Fibroblast of lung (primary cell): ENCODE measurements around the gene MACO1. TPM values are rescaled to one million over a fixed set of nuclear protein-coding genes. Genes with fewer than 3 reads are reported as not detected.
"Not testable (repeated sequence)": the region's sequence is repeated elsewhere in the genome, so short reads cannot be mapped to it uniquely, and the experiment has no call there.

Experiments
- DNase-seq, 2 donors: peaks; one replicate each; pipeline versions ENCODE4 v3.0.0 to v3.0.0-alpha.2; 2010; ENCODE audit warnings: low read depth in 2 of 2
- H2AFZ ChIP-seq: 2 replicates; pipeline ENCODE4 v1.5.1; 2012; ENCODE audit warnings: low read length, control low read depth, inconsistent platforms
- H3K27ac ChIP-seq: 2 replicates; pipeline ENCODE4 v1.5.1; 2011; ENCODE audit warnings: low read length, control low read depth; ENCODE audit not compliant: insufficient read depth
- H3K27me3 ChIP-seq: 2 replicates; pipeline ENCODE4 v1.5.1; 2011; ENCODE audit warnings: mild to moderate bottlenecking, low read length; ENCODE audit not compliant: control insufficient read depth, insufficient read depth
- H3K36me3 ChIP-seq: 2 replicates; pipeline ENCODE4 v1.5.1; 2011; ENCODE audit warnings: low read length; ENCODE audit not compliant: control insufficient read depth, insufficient read depth
- H3K4me1 ChIP-seq: 2 replicates; pipeline ENCODE4 v1.5.1; 2011; ENCODE audit warnings: low read length; ENCODE audit not compliant: control insufficient read depth, insufficient read depth; ENCODE audit errors: extremely low read depth
- H3K4me2 ChIP-seq: 2 replicates; pipeline ENCODE4 v1.5.1; 2011; ENCODE audit warnings: low read length, control low read depth; ENCODE audit not compliant: insufficient read depth; ENCODE audit errors: extremely low read depth
- H3K4me3 ChIP-seq, 4 experiments: fragments of 200-600 bp in 1 of 4; sonication (generic) in 1 of 4; replicated peaks in 1 of 4; 2 replicates each; pipeline ENCODE4 v1.5.1; 2011 to 2016; ENCODE audit warnings: low read length in 4 of 4, low read depth in 3 of 4, mild to moderate bottlenecking in 3 of 4, control low read depth in 2 of 4, inconsistent platforms in 1 of 4, mixed read lengths in 1 of 4; ENCODE audit not compliant: insufficient read depth in 1 of 4; ENCODE audit errors: control extremely low read depth in 1 of 4
- H3K79me2 ChIP-seq: 2 replicates; pipeline ENCODE4 v1.5.1; 2012; ENCODE audit warnings: mild to moderate bottlenecking, low read length, inconsistent platforms; ENCODE audit not compliant: control insufficient read depth, insufficient read depth
- H3K9ac ChIP-seq: 2 replicates; pipeline ENCODE4 v1.5.1; 2011; ENCODE audit warnings: mild to moderate bottlenecking, low read length, control low read depth; ENCODE audit not compliant: insufficient read depth
- H3K9me3 ChIP-seq: 2 replicates; pipeline ENCODE4 v1.5.1; 2012; ENCODE audit warnings: low read depth, low read length; ENCODE audit not compliant: control insufficient read depth, insufficient read depth
- H4K20me1 ChIP-seq: 2 replicates; pipeline ENCODE4 v1.5.1; 2011; ENCODE audit warnings: low read length; ENCODE audit not compliant: control insufficient read depth, insufficient read depth; ENCODE audit errors: extremely low read depth
- CTCF ChIP-seq, 2 donors: IDR thresholded peaks in 1 of 2; conservative IDR thresholded peaks in 1 of 2; 1 replicate in 1 of 2; 2 replicates in 1 of 2; pipeline ENCODE4 v1.5.1; 2011 to 2012; ENCODE audit warnings: low read length in 2 of 2, control low read depth in 1 of 2, inconsistent platforms in 1 of 2, low read depth in 1 of 2, mild to moderate bottlenecking in 1 of 2
- EZH2 ChIP-seq: IDR thresholded peaks from 2 replicates; pipeline ENCODE4 v1.5.1; 2012; ENCODE audit warnings: low read length, control low read depth, mild to moderate bottlenecking; ENCODE audit errors: missing control alignments
- polyA plus RNA-seq, 2 donors: library from polyadenylated mRNA; depleted of rRNA in 1 of 2; stranded (reverse) in 1 of 2; unstranded in 1 of 2; fragments of >200 nt; gene quantifications; 2 replicates each; pipeline ENCODE4 v1.2.1, GENCODE V29; 2011 to 2012; ENCODE audit warnings: missing spikeins in 1 of 2
- total RNA-seq: library from RNA; depleted of rRNA; stranded (reverse); fragments of >200 nt; gene quantifications from 2 replicates; pipeline ENCODE4 v1.2.1, GENCODE V29; 2014

MACO1 gene
- total and polyA plus RNA-seq, 2 donors (not counting 1 experiment from before 2014, with no cell fraction given), result 14.2 to 17.5 TPM

GRCh38 chr1:25504706-25505595 is 74.3 kb downstream of the MACO1 start:
- Histone ChIP-seq H3K4me2 (no peak overlapping the region), H3K9me3 (no peaks in the 10 kb centered on the region), H3K9ac (no peak overlapping the region), H3K27me3 (no peaks in the 10 kb centered on the region), H4K20me1 (no peaks in the 10 kb centered on the region), H3K79me2 (no peaks in the 10 kb centered on the region), H3K4me3 (no peak overlapping the region), H3K36me3 (no peaks in the 10 kb centered on the region), H2AFZ (no peak overlapping the region), H3K27ac (no peak overlapping the region), H3K4me1 (no peaks in the 10 kb centered on the region)
- no peak for TF ChIP-seq CTCF (conservative IDR thresholded peaks at IDR 0.05 in 1 of 2, IDR thresholded peaks at IDR 0.05 in 1 of 2; ENCODE audit: low read depth in 1 of 2, low read length in 2 of 2)
- no peak for TF ChIP-seq EZH2
- DNase-seq, result peak; percentile 12 to 14

- H3K9me3 ChIP-seq, result no peaks in the 10 kb centered on the region
- no peak overlapping the region for H3K9ac ChIP-seq
- no peak overlapping the region for H2AFZ ChIP-seq
- no peak overlapping the region for H3K4me3 ChIP-seq
- peak in 1 of 2 donors; percentile 18 for DNase-seq
- H3K4me2 ChIP-seq, result no peak overlapping the region
- H4K20me1 ChIP-seq, result no peaks in the 10 kb centered on the region
- no peaks in the 10 kb centered on the region for H3K36me3 ChIP-seq
- H3K79me2 ChIP-seq, result no peaks in the 10 kb centered on the region
- H3K27ac ChIP-seq, result no peak overlapping the region
- no peaks in the 10 kb centered on the region for H3K4me1 ChIP-seq
- TF ChIP-seq CTCF (conservative IDR thresholded peaks at IDR 0.05 in 1 of 2, IDR thresholded peaks at IDR 0.05 in 1 of 2; ENCODE audit: low read depth in 1 of 2, low read length in 2 of 2) (no peak), EZH2 (no peak)
- no peaks in the 10 kb centered on the region for H3K27me3 ChIP-seq
These were observed 75.1 kb downstream of the MACO1 start for GRCh38 chr1:25505656-25506385.

- H3K36me3 ChIP-seq, H3K9ac ChIP-seq: not testable (repeated sequence)
These were observed 76.1 kb downstream of the MACO1 start for GRCh38 chr1:25506566-25507463.

More at GRCh38 chr1:25506566-25507463, 76.1 kb downstream of the MACO1 start:
- H3K4me1 ChIP-seq, DNase-seq, H3K27ac ChIP-seq, H3K4me3 ChIP-seq, H4K20me1 ChIP-seq, H3K79me2 ChIP-seq, H3K4me2 ChIP-seq, H2AFZ ChIP-seq, H3K9me3 ChIP-seq, H3K27me3 ChIP-seq: not testable (repeated sequence)
